C4-2B (cell line): Measurements from ENCODE around the gene SLC47A1.

Source experiments
- H3K27ac ChIP-seq: fragments of 450-650 bp; 2 replicates; pipeline ENCODE4 v1.5.1; 2017
- ZFX ChIP-seq: fragments of 450-650 bp; IDR thresholded peaks from 2 replicates; pipeline ENCODE4 v1.6.1; 2017
- TF ChIP-seq, protein P1 (sequence below): fragments of 450-650 bp; conservative IDR thresholded peaks from 2 replicates; pipeline ENCODE4 v1.5.1; 2017; ENCODE audit warnings: mild to moderate bottlenecking

Gene SLC47A1

DNA sequence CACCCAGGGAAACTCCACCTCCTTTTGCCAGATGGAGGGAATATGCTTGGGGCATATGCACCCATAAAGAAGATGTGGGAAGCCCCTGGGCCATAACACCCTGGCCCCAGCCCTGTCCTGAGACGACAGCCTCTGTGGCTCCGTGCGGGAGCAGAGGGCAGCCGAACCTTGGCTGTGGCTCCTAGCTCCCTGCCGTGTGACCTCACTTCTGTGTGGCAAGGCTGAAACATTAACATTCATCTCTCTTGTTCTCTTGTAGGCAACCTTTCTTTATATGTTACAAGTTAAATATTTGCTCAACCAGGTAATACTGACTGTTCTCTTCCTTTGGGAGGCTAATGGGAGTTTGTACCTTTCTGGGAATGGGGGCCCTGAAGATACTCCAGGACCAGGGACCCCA is 17.5 kb downstream of the SLC47A1 start:
- no peak overlapping the region for H3K27ac ChIP-seq
- TF ChIP-seq, protein P1, sequence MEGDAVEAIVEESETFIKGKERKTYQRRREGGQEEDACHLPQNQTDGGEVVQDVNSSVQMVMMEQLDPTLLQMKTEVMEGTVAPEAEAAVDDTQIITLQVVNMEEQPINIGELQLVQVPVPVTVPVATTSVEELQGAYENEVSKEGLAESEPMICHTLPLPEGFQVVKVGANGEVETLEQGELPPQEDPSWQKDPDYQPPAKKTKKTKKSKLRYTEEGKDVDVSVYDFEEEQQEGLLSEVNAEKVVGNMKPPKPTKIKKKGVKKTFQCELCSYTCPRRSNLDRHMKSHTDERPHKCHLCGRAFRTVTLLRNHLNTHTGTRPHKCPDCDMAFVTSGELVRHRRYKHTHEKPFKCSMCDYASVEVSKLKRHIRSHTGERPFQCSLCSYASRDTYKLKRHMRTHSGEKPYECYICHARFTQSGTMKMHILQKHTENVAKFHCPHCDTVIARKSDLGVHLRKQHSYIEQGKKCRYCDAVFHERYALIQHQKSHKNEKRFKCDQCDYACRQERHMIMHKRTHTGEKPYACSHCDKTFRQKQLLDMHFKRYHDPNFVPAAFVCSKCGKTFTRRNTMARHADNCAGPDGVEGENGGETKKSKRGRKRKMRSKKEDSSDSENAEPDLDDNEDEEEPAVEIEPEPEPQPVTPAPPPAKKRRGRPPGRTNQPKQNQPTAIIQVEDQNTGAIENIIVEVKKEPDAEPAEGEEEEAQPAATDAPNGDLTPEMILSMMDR: no peak
- no peak for TF ChIP-seq ZFX

DNA sequence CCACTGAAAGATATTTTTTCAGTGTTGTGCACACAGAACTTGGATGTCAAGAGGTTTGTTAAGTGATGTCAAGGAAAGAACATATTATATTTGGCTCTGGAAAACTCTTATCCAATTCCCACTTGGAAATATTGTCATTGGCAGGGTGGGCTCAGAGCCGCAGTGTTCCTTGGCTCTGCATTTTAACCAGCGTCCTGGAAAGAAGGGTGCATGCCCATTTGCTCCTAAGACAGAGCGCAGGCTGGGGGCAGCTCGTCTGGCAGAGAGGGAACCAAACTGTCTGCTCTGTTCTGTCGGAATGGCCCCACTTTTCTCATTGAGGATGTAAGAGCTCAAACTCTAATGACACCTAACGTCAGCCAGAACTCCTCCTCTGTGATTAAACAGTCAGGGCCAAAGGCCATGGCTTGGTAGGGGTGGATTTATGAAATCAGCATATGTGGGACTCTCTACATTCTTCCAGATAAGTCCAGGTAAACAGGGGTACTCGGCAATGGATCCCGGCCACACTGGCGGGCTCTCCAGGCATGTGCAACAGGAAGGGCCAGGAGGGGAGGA is 18.0 kb downstream of the SLC47A1 start:
- no peak overlapping the region for H3K27ac ChIP-seq
- no peak for TF ChIP-seq ZFX
- TF ChIP-seq, protein P1: no peak

DNA sequence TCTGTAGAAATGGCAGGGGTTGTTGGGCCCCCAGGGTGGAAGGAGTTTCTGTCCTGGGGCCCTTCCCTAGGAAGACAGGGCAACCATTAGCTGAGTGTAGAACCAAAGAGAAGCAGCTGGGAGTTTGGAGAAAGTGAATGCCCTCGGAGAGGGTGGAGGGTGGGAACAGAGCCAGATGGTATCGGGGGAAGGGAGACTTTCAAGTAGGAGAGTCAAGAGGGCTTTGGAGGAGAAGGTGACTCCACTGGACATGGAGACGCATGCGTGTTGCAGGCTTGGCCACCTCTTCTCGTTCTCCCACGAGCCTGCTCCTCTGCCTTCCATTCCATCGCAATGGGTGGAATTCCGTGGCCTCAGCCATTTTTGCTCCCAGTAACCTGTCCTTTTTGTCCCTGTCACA is 19.4 kb downstream of the SLC47A1 start:
- H3K27ac ChIP-seq: no peak overlapping the region
- no peak for TF ChIP-seq ZFX
- TF ChIP-seq, protein P1: no peak

DNA sequence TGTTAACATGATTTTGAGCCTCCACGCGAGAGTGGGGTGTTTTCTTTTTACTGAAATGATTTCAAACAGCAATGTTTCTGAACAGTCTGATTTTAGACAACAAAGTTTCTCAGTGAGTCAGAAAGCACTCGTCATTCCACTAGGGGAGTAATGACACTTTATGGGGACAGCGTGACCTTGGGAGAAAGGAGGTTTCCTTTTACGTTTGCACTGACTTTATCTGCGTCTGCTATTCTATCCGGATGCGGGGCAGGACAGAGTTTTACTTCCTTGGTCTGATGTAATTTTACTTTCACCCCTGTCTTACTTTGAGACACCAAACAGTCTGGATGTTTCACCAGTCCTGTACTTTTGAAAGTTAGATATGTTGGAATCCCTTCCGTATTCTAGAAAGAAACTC is 20.7 kb downstream of the SLC47A1 start:
- H3K27ac ChIP-seq: no peak overlapping the region
- no peak for TF ChIP-seq ZFX
- TF ChIP-seq, protein P1: no peak

DNA sequence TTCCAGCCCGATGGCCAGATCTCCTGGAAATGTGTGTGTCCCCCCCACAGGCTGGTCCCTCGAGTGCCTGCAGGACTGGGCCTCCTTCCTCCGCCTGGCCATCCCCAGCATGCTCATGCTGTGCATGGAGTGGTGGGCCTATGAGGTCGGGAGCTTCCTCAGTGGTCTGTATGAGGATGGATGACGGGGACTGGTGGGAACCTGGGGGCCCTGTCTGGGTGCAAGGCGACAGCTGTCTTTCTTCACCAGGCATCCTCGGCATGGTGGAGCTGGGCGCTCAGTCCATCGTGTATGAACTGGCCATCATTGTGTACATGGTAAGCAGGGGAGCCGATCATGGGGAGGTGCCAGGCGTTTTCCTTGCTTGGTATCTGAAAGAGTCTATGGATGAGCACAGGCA is 22.1 kb downstream of the SLC47A1 start:
- H3K27ac ChIP-seq: no peak overlapping the region
- TF ChIP-seq, protein P1: no peak

DNA sequence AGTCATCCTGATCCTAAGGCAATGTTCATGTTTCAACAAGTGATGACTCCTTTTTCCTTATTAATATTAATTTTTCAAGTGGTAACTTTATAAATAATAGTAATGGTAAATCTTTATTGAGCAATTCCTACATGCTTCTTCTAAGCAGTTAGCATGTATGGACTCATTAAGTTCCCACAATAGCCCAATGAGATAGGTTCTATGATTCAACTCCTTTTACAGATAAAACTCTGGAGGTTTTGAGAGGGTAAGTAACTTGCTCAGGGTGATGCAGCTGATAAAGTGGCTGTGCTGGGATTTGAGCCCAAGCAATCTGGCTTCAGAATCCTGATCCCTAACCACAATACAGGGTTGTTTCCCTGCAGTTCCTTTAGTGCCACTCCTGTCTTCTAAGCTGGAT is 25.3 kb downstream of the SLC47A1 start:
- TF ChIP-seq, protein P1: no peak
- no peak for TF ChIP-seq ZFX

DNA sequence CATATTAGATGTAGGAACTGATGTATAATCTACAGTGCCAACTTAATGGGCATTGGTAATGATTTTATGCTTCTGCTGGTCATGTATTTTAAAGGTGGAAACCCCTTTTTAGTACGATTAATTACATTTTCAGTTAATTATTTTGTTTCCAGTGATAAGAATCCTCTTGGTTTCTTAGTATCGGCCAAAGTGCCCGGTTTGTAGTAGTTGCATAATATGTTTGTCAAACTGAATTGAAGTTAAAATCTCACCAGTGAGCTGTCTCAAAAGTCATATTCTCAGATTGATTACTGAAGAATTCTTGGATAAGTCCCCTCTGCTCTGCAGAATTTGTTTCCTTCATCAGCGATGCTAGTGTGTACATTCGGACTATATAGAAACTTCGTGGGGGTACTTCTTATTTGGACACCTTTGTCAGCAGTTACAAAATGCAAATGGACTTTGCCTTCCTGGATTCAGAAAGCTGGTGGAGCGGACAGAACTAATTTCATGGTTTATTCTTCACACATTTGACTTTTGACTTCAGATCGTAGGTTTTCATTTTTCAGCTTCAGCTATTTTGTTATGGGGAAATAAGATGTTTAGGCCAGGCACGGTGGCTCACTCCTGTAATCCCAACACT is 28.2 kb downstream of the SLC47A1 start:
- H3K27ac ChIP-seq: no peak overlapping the region
- no peak for TF ChIP-seq ZFX
- TF ChIP-seq, protein P1: no peak

More for the DNA sequence above, 25.3 kb downstream of the SLC47A1 start:
- no peak overlapping the region for H3K27ac ChIP-seq
